ENCODE results near the gene KCNJ2.

DNA sequence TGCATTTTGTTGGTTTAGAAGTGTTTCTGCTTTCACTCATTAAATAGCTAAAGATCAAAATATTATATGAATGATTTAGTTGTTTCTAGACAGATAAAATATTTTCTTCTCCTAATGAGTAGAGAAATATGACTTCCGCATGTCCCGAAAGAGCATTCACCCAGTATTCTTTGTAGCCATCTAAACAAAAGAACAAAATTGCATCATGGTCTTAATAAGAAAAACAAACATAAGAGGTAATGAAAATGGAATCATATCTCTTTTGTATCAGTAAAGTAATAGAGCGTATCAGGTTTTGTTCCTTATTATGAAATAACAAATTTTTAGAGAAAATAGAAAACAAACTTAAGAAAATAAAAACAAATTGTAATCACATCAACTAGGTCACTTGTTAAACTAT is 16.1 kb upstream of the KCNJ2 start:
- TF ChIP-seq, protein P1, sequence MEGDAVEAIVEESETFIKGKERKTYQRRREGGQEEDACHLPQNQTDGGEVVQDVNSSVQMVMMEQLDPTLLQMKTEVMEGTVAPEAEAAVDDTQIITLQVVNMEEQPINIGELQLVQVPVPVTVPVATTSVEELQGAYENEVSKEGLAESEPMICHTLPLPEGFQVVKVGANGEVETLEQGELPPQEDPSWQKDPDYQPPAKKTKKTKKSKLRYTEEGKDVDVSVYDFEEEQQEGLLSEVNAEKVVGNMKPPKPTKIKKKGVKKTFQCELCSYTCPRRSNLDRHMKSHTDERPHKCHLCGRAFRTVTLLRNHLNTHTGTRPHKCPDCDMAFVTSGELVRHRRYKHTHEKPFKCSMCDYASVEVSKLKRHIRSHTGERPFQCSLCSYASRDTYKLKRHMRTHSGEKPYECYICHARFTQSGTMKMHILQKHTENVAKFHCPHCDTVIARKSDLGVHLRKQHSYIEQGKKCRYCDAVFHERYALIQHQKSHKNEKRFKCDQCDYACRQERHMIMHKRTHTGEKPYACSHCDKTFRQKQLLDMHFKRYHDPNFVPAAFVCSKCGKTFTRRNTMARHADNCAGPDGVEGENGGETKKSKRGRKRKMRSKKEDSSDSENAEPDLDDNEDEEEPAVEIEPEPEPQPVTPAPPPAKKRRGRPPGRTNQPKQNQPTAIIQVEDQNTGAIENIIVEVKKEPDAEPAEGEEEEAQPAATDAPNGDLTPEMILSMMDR (IDR thresholded peaks at IDR 0.05) = no peak
- TF ChIP-seq POLR2A (IDR thresholded peaks at IDR 0.05) (no peak), EP300 (IDR thresholded peaks at IDR 0.05) (no peak)
